Fibroblast of peridontal ligament (primary cell): Measurements from ENCODE around the gene TRPM2.

Experiments
- DNase-seq: peaks from one replicate; pipeline ENCODE4 v3.0.0-alpha.2; 2010; ENCODE audit errors: extremely low read depth

The TRPM2 gene

DNA sequence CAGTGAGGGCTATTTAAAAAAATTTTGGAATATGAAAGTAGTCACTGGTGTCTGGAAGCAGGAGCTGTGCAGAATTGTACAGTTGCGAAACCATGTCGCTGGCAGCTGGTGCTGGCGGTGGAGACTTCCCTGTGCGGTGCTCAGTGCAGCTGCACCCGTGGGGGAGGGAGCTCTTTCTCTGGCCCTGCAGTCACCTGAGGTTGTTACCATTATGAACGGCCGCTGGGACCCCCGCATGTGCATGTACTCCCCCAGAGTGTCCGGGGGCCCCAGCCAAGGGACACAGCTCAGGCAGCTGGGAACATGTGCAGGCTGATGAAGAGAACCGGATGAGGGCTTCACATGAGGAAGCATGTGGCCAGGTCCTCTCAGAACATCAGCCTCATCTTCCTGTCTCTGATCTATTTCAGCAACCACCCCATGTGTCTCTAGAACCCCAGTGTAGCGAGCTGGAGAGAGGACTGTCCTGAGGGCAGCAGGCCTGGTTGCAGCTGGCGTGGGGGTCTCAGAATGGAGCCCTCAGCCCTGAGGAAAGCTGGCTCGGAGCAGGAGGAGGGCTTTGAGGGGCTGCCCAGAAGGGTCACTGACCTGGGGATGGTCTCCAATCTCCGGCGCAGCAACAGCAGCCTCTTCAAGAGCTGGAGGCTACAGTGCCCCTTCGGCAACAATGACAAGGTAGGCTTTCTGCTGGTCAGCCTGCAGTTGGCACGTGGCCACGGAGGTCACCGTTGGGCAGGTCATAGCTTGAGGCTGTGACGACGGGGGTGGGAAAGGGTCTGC is at the start of gene TRPM2:
TRPM2 (plus strand) TSS at position 431 of the 780 bp plus-strand sequence; CDS start at position 511, 80 bp downstream.
- no peak for DNase-seq

DNA sequence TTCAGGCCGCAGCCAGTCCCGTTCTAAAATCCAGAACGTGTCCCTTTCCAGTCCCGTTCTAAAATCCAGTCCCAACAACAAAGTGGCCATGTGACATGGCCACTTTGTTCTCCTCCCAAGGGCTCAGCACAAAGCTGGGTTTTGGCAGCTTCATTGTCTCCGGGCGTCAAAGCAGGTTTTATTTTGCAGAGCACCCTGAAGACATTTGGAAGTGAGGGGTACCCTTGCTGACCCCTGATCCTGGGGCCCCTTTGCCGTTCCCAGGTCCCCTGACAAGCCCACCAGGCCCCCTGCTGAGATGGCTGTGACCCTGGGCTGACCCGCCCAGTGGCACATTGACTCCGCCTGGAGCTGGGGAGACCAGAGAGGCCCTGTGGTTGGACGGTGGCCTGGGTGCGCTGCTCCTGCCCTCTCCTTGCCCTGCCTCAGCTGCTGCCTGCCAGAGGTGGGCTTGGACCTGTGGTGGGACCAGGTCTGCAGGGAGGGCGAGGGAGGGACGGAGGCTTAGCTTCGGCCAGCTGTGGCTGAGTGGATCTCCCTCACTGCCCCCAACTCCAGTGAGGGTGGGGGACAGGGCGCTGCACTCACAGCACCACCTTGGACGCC is 49.3 kb upstream of the TRPM2 start:
- no peak for DNase-seq

DNA sequence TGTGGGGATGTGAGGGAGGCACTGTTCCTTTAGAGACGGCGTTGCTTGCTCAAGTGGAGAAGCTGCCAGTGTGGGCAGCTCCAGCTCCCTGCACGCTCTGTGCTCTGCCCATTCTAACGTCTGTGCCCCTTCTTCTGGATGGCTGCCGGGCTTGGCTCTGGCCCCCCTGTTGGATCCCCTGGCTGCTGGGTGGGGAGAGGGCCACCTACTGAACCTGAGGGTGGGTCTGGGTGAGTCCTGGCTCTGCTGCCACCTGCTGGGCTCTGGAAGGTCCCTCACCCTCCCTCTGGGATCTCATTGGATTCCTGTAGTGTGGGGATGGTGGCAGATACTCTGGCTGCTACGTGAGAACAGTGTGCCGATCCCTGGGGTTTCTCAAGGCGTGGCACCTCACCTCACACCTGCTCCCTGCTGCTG is 48.5 kb upstream of the TRPM2 start:
- peak; percentile 34 for DNase-seq

DNA sequence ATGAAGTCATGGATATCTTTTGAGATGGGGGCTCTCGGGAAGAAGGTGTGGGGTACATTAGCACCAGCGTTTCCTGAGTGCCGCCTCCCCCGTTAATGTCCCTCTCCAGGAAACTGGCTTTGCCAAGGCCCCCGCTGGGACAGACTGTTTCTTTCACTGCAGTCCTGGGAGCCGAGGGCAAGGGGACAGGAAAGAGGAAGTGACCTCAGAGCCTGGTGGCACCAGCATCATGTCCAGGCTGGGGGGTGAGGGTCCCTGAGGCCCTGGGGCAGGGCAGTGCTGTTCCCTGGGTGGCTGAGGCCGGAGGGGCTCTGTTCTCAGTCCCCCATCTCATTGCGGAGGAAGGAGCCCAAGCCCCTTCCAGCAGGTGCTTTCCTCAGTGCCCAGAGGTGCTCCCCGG is 47.7 kb upstream of the TRPM2 start:
- no peak for DNase-seq

DNA sequence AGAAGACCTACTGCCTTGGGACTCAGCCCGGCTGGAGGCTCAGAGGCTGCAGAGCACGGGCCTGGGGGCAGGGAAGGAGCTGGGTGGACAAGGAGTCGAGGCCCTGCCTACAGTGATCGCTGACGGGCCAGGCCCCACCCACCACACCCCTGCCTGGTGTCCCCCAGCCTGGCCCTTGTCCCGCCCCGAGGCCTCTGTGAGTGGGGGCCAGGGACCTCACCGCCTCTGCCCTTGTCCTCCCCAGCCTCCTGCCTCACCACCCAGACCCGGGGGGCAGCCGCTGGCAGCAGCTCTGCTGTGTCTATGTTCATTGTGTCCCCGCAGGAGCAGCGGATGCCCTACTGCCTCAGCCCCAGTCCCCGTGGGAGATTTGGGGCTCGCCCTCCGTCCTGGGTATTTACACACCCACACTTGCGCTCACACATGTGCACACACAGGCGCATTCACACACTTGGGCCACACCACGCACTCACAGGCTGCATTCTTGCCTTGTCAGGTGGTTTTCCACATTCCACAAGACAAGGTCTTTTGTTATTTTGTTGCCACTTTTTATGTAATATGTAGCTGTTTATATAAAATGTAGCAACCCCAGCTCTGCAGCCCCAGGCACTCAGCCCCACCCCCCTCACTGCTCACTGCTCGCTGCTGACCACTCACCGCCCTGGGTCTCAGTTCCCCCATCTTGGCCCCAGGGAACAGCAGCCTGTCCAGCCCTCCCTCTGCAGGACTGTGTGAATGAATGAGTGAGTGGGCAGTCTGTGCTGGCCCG is 46.3 kb upstream of the TRPM2 start:
- DNase-seq = no peak

DNA sequence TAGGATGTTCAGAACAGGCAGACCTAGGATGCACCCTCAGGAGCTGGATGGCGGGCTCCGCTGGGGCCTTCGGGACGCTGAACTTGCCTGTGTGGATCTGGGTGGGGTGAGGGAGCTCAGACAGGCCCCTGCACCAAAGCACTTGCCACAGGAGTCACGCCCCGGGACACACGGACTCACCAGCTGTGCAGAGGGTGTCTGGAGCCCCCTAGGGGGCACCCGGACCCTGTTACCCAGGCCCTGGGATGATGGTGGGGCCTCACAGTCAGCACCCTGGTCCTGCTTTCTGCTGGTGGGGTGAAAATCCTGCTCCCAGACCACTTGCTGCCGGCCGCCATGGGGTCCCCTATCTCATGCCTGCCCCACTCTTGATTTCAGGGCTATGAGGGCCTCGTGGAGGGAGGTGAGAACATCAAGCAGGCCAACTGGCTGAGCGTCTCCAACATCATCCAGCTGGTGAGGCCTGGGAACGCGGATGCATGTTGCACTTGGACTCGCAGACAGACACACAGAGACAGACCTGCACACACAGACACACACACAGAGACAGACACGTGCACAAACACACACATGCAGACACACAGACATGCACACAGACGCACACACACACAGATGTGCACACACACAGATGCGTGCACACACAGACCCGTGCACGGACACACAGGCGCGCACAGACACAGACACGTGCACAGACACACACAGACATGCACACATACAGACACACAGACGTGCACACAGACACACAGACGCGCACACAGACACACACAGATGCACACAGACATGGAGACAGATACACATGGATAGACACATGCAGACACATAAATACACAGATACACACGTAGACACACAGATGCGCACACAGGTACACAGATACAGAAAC is 42.6 kb upstream of the TRPM2 start:
- no peak for DNase-seq

DNA sequence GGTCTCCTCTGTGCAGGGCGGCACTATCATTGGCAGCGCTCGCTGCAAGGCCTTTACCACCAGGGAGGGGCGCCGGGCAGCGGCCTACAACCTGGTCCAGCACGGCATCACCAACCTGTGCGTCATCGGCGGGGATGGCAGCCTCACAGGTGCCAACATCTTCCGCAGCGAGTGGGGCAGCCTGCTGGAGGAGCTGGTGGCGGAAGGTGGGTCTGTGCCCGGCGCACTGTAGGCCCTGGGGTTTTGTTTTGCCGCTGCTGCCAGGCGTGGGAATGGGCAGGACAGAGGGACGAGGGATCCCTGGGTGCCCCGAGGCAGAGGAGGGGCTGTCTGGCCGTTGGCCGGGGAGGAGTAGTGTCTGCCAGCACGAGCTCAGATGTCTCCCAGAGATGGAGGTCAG is 41.3 kb upstream of the TRPM2 start:
- DNase-seq = no peak

DNA sequence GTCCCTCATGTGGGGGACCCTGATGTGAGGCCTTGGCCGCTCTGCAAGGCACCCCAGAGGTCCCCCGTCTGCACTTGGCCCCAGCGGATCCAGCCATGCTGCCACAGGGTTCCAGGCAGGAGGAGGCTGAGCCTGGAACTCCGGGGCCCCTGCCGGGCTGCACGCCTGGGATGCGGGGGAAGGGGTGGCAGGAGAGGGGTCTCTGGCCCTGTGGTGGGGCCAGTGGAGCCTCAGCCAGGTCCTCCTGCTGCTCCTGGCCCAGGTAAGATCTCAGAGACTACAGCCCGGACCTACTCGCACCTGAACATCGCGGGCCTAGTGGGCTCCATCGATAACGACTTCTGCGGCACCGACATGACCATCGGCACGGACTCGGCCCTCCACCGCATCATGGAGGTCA is 40.7 kb upstream of the TRPM2 start:
- DNase-seq = no peak

DNA sequence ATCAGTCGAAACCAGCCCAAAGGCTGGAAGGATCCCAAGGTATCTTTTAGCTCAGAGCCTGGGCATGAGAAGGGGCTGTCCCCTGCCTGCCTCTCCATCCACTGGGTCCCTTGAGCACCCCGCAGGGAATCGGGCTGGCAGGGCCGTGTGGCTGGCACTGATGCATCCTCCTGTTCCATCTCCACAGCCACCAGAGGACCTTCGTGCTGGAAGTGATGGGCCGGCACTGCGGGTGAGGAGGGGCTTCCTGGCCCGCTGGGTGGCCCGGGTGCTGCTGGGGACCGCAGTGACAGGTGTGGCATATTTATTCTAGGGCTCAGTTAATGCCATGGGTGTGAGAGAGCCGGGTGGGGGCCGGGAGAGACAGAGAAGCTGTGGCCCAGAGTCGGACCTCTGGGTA is 40.0 kb upstream of the TRPM2 start:
- no peak for DNase-seq

DNA sequence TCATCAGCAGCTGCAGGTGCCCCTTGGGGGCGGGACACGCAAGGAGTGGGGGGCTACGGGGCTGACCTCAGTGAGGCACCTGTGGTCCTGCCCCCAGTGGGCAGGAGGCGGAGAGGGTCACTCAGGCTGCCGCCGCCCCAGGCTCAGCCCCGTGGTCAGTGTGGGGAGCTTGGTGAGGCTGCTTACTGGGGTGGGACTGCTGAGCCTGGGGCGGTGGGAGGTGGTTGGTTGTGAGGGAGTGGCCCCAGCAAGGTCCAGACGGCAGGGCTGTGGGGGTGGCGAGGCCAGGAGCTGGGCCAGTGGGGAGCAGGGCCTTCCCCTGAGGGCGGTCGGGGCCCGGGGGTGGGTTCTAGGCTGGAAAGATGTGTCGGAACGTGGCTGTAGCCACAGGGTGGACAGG is 39.3 kb upstream of the TRPM2 start:
- DNase-seq = no peak

DNA sequence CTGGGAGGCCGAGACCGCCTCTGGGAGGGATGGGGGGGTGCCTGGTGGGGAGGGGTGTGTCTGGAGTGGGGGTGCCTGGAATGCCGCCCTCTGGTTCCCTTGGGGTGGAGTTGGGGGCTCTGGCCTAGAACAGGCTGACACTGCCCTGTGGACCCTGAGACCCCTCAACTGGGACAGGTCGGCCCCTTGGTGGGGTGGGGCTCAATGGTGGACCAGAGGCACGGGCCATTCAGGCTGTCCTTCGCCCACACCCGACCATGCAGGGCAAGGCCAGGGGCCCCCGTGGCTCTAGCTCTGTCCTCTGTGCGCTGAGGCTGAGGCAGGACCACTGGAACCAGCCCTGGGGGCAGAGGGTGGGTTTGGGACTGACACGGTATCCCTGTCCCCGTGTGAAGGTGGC is 38.9 kb upstream of the TRPM2 start:
- no peak for DNase-seq

DNA sequence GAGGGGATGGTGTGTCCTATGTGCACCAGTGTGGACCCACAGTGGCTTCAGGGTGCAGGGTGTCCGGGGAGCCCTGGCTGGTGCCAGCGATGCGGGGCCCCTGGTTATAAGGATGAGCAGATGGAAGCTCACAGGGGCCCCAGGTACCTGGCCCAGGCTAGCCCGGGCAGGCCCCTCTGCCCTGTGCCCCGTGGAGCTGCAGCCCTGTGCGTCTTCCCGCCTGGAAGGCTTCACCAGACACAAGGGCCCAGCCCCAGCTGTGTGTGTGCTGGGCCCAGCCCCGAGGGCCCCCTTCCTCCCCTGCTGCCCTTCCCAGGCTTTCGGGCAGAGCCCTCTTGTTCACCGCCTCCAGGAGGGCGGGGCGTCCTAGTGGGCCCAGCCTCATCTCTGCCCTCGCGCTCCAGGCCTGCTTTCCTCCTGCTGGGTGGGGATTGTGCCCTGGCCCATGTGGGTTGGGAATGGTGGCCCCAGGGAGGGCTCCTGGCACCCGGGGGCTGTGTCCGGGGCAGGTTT is 37.7 kb upstream of the TRPM2 start:
- DNase-seq = no peak

DNA sequence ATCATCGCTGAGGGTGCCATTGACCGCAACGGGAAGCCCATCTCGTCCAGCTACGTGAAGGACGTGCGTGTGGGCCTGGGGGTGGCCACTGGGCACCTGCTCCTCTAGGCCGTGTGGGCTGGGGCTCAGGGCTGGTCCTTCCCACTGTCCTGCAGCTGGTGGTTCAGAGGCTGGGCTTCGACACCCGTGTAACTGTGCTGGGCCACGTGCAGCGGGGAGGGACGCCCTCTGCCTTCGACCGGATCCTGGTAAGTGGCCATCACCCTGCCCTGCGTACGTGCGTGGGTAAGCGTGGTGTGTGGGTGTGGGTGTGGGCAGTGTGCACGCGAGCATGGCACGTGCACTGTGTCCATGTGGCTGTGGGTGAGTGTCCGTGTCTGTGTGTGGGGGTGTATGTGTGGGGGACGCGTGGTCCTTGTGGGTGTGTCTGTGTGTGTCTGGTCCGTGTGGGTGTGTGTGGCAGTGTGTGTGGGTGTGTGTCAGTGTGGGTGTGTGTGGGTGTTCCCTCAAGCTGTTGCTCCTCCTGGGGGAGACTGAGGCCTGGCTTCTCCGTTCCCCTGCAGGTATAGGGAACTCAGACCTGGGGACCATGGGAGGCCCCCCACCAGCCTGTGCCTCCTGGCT is 37.0 kb upstream of the TRPM2 start:
- no peak for DNase-seq

DNA sequence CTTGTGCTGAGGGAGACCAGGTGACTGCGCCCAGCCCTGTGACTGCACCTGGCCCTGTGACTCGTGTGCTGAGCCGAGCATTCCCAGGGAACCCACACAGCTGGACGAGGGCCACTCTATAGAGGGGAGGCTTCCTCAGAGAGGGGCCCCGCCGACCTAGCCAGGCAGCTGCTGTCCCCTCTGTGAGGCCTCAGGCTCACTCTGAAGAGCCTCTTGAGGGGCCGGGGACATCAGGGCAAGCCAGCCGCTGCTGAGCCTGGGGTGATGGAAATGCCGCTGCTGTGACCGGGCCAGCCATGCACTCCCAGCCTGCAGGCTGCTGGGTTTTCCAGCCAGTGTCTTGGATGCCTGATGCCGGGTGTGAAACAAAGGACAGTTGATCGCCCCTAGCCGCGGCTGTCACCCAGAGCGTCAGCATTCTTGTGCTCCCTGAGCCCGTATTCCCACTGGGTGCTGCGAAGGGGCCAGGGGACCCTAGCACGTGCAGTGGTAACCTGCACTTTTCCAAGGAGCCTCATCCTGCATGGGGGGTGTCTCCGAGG is 36.1 kb upstream of the TRPM2 start:
- no peak for DNase-seq

DNA sequence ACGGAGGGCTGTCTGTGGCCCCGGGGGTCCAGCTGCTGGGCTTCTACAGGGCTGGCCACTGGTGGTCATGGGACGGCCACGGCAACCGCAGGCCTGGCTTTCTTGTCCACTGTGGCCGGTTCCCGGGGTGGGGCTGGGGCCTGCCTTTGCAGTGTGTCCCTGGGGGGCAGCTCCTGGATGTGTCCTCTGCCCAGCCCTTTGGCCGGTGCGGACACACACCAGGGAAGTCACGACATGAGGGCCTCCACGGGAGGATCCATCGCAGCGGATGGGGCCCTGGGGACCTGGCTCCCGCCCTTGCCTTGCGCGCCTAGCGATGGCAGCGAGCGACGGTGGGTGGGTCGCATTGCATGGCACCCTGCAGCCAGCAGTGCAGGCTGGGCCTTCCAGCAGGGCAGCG is 35.5 kb upstream of the TRPM2 start:
- no peak for DNase-seq

DNA sequence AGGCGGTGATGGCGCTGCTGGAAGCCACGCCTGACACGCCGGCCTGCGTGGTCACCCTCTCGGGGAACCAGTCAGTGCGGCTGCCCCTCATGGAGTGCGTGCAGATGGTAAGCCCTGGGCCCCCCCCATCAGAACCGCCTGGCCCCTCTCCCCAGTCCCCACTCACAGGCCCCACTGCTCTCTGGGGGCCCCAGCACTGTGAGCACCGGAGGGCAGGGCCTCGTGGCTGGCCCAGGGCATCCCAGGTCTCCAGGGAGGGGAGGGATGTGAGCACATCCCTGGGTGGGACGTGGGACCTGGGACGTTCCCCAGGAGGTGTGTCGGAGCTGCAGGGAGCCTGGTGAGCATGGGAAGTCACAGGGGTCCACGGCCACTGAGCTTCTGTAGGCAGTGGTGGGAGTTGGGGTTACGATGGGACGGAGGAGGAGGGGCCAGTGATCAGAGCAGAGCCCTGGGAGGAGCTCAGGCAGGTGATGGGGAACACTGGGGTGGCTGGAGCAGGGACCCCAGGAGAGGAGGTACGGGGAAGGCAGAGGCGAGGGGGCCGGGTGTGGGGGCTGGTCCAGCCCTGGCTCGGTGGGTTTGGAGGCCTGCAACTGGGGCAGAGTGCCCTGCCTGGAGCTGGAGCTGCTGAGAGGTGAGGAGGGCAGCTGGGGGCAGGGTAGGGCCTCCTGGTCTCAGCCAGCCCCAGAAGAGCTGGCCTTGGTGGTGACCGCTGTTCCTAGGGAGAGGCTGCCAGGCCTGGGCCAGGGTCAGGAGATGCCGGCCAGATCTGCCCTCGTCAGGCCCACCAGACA is 34.7 kb upstream of the TRPM2 start:
- no peak for DNase-seq

DNA sequence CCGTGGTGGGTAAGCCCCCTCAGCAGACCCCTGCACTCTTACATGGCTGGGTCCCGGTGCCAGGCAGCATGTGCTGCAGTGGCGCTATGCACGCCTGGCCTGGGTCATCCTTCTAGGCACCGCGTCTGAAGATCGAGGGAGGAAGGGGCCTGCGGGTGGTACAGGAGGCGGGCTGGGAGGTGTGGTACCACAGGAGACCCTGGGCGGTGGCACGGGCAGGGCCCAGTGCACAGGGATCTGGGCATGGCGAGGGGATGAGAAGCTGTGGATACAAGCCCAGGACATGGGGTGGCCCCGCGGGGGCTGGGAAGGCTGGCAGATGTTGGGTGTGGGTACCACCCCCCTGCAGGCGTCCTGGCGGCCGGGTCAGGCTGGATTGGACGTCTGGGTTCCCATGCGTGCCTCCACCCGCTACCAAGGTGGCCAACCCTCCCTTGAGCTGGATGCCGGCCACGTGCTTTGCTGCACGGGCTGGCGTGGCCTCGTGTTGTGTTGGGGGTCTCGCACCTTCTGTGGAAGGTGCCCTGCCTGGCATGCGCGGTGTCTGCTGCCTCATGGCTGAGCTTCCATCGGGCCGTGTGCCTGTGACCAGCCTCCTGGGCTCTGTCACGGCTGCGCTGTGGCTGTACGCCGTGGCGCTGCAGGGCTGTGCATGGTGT is 33.9 kb upstream of the TRPM2 start:
- DNase-seq = no peak

DNA sequence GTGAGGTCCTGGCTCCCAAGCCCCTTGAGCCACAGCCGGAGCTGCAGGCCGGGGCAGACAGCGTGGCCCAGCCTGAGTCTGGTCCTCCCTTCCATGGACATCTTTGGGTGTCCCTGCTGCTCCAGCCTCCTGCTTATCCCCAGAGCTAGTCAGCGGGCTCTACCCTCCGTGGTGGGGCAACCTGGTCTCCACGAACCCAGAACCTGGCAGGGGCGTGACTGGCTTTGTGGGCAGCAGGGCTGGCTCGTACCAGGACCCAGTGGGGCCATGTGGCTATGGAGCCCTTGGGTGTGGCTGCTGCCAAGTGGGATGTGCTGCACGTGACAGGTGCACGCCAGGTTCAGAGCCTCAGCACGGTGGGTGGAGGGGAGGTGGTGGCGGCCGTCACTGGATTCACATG is 32.6 kb upstream of the TRPM2 start:
- DNase-seq = no peak

DNA sequence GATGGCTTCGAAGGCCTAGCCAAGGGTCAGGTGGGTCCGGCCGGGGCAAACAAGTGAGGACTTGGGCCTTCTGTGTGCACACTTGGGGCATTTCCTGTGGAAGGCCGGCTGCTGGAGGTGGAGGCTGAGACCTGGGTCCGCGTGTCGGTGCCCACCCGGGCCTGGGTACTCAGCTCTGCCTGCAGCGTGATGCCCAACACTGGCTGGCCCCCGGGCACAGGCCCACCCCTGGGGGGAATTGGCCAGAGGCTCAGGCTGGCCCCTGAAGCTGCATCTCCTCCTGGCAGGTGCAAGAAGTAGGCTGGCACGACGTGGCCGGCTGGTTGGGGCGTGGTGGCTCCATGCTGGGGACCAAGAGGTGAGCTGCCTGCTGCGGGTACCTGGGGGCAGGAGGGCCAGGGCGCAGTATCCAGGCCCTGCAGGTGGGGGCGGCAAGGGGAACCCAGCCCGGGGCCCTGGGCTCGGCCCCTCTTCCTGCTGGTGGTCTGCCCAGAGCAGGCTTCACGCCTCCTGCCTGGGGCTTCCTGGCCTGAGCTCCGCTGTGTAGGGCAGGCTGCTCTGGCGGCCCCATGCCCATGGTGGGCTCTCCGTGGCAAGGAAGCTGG is 31.5 kb upstream of the TRPM2 start:
- no peak for DNase-seq
